Stimulated activated CD8-positive, alpha-beta memory T cell treated with anti-CD3 and anti-CD28 coated beads, Interleukin-7, amount 100 ng/mL, for 48 hours (primary cell): Measurements from ENCODE around the gene RAB10.
"Not testable (repeated sequence)": the region's sequence is repeated elsewhere in the genome, so short reads cannot be mapped to it uniquely, and the experiment has no call there.

Source experiments
- DNase-seq, 2 donors: peaks; one replicate each; pipeline ENCODE4 v3.0.0-alpha.2; 2020; ENCODE audit warnings: low read depth in 1 of 2; ENCODE audit errors: extremely low read depth in 1 of 2

Gene RAB10

DNA sequence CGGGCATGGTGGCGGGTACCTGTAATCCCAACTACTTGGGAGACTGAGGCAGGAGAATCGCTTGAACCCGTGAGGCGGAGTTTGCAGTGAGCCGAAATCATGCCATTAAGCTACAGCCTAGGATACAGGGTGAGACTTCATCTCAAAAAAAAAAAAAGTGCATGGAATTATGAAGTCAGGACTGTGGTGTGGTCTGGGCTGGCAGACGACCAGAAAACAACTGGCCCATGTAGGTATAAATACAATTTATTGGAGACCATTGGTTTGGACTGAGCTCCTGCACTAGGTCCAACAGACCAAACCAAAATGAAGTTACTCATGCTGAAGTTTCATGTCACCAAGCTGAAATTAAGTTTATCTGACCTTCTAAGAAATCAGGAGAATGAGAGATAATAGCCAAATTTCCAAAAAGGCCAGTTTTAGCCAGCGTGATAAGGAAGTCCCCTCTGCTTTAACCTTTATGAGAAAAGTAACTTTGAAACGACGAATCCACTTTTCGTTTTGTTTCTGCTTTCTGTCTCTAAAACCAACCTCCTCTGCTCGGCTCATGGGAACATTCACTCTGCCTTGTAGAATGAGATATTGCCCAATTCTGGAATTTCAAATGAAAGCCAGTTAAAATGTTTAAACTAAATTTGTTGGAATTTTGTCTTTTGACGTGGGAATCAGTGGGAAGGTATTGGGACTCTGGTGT is 17.7 kb upstream of the RAB10 start:
- no peak for DNase-seq

GRCh38 chr2:26016706-26017045 is 17.2 kb upstream of the RAB10 start:
- DNase-seq, result not testable (repeated sequence)

GRCh38 chr2:26017464-26018183 is 16.3 kb upstream of the RAB10 start:
- DNase-seq, result no peak

DNA sequence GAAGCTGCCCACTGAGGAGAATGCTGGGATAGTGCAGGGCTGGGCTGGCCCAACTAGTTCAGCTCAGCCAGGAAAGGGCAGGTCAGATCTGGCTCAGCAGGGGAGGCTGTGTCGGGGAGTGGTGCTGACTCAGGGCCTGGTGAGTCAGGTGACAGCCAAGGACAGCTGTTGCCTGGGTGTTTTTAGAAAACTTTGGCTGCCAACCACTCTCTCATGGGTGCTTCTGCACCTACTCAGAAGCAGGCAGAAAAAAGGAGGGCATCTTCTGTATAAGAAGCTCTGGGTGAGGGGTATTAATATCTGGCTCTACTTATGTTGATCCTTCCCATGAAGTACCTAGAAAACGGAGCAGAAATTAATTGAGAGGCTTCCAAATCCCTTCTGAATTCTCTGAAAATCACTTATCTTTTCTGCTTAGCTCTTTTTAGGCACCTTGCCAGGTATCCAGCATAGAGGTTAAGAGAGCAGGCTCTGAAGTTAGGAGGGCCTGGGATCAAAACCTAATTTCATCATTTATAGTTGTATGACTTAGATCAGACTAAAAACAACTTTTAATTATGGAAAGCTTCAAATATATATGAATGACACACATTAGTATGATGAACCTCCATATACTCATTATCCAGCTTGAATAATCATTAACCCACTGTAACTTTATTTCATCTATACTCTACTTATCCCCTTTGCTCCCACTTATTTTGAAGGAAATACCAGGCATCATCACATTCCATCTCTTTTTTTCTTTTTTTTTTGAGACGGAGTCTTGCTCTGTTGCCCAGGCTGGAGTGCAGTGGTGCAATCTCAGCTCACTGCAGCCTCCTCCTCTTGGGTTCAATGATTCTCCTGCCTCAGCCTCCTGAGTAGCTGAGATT is 15.5 kb upstream of the RAB10 start:
- DNase-seq, result peak in 1 of 2 donors; percentile 25

GRCh38 chr2:26020231-26020640 is 13.6 kb upstream of the RAB10 start:
- DNase-seq, result no peak

GRCh38 chr2:26024260-26024659 is 9.6 kb upstream of the RAB10 start:
- no peak for DNase-seq

DNA sequence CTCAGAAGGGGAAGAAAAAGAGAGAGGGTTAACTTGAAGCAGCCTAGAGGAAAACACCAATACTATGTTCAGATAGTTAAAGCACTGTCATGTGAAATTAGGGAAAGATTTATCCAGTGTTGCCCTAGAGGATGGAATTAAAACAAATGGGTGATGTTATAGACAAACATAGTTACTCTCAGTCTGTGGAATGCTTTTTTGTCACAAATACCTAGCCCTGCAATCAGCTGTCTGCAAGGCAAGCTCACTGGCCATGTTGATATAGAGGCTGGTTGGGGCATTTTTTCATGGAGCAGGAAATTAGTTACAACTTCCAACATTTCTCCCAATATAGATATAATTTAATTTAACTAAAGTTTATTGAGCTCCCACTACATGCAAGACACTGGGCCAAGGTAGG is 8.4 kb upstream of the RAB10 start:
- no peak for DNase-seq

GRCh38 chr2:26028083-26028482 is 5.8 kb upstream of the RAB10 start:
- DNase-seq, result not testable (repeated sequence)

GRCh38 chr2:26032586-26033269 is 1.2 kb upstream of the RAB10 start:
- not testable (repeated sequence) for DNase-seq

DNA sequence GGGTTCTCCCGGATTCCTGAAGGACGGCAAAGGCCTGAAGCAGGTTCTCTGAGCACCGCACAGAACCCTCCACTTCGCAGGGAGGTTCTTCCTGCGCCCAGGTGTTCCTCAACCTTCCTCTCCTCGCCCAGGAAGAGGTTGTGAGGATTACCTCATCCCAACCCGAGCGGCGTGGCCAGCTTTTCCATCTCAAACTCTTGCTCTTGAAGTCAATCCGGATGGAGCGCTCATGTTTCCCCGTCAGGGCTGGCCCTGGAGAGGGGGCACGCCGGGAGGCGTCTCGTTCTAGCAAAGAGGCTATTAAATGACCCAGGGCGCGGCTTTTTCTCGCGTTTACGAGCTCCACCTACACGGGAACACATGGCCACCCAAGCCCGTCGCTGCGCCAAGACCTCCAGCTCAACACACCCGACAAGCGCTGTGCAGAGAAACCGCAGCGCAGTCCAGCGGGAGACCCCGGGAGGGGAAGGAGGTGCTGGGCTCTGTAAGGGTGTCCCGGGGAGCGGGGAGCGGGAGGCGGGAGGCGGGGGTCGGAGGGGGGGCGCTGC is 540 bp upstream of the RAB10 start:
- no peak for DNase-seq

DNA sequence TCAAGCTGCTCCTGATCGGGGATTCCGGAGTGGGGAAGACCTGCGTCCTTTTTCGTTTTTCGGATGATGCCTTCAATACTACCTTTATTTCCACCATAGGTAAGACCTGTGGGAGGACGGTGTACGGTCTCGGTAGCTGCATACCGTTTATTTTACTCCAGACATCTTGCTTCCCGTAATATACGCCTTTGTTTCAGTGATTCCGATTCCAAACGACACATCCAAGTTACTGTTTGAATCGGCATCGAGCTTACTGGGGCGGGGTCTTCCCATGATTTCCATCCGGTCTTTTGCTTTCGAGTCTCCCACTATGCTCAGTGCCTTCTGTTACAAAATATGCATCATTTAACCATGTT is 731 bp downstream of the RAB10 start:
- no peak for DNase-seq

DNA sequence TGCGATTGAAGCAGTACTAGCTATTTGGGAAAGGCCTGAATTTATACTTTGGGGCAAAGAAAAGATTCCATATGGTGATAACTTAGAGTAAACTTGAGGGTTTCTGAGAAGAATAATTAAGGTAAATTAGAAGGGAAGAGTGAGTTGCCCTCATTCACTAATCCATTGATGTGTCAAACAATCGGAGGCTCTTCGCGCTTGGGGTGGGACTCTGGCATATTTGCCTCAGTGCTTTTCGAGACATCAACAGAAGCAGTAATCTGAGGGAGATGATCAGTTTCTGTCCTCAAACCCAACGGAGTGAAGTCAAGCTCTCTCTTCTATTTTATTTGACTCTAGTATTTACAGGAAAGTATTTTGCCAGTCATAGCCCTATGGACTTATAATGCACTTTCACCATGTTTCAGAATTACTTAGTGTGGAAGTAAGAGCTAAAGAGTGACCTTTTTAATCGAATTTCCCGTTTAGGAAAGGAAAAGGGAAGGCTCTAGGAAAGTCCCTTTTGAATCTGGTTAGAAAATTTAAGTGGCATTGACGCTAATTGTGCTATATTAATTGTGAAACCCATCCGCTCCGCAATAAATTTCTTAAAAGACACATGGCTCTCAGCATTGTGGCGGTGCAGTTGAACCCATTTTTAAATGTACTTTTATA is 1.3 kb downstream of the RAB10 start:
- no peak for DNase-seq

- no peak for DNase-seq
Measured at GRCh38 chr2:26039603-26040323, 5.9 kb downstream of the RAB10 start.

- DNase-seq, result no peak
Measured at GRCh38 chr2:26043109-26043508, 9.2 kb downstream of the RAB10 start.

DNA sequence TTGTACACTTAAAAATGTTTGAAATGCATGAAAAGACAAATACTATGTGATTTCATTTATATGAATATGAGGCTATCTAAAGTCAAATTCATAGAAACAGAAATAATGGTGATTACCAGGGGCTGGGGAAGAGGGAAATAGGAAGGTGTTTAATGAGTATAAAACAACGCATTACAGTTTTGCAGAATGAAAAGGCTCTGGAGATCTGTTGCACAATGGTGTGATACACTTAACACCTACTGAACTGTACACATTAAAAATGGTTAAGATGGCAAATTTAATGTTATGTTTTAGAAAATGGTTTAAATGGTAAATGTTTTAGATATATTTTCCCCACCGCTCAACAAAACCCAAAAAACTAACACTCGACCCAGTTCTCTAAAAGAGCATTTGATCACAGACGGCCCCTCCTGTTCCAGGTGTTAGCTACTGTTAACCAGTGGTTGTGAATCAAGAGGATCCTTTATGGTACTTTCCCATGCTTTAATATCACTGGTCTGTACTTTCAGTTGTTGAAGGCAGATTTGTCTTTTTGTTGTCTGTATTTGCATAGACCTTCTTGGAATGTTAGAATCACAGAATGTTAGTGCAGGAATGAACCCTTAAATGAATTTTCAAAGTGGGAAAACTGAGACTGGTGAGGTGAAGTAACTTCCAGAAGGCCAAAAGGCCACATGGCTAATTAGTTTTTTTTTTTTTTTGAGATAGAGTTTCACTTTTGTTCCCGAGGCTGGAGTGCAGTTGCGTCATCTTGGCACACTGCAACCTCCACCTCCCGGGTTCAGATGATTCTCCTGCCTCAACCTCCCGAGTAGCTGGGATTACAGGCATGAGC is 10.2 kb downstream of the RAB10 start:
- DNase-seq, result no peak

DNA sequence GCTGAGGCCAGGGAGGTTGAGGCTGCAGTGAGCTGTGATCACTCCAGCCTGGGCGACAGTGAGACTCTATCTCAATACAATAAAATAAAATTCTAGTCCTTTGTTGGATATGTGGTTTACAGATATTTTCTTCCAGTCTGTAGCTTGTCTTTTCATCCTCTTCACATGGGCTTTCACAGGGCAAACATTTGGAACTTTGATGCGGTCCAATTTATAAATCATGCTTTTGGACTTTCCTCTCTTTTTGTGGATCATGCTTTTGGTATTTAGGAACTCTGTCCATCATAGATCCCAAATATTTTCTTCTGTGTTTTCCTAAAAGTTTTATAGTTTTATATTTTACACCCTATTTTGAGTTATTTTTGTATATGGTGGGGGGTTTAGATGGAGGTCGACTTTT is 14.9 kb downstream of the RAB10 start:
- DNase-seq, result no peak

DNA sequence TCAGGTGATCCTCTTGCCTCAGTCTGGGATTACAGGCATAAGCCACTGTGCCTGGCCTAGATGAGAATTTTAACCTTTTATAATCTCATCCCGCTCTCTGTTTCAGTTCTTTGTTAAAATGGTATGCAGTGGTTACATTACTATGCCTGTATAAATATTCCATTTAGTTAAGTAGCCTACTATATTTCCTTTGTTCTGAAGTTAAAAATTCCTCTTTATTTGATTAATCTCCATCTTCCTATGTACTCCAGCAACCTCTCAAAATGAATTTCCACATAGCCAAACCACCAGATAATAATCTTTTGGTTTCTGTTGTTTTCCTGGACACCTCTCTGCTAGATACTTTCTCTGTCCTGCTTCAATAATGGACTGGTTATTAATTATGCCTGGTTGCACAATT is 15.8 kb downstream of the RAB10 start:
- DNase-seq, result no peak

GRCh38 chr2:26052740-26053139 is 18.9 kb downstream of the RAB10 start:
- DNase-seq, result no peak
